ENCODE results near the gene E2F2. TPM values are rescaled to one million over a fixed set of nuclear protein-coding genes. Genes with fewer than 3 reads are reported as not detected.

Gene E2F2
- total and polyA plus RNA-seq, 4 experiments from 2014 or later = 0.69 to 1.2 (median 1.1) TPM

GRCh38 chr1:23537296-23537973 is 6.4 kb upstream of the E2F2 start:
- intact Hi-C loops (cut with micrococcal nuclease) = no loop called here
- Mint-ChIP-seq H3K36me3 (no peaks in the 10 kb centered on the region), H3K4me3 (no peak overlapping the region), H3K9me3 (no peaks in the 10 kb centered on the region), H3K4me1 (peaks cover 20 to 45% (median 34%) of the 10 kb centered on the region in 4 donors), H3K27ac (peak overlapping the region in 2 of 7 donors; percentile 44 to 73), H3K27me3 (no peaks in the 10 kb centered on the region)
- Histone ChIP-seq H3K36me3 (ENCODE audit: insufficient read depth, low read length) (no peaks in the 10 kb centered on the region), H3K4me3 (ENCODE audit: low read length in 2 of 2) (no peak overlapping the region), H3K27me3 (ENCODE audit: insufficient read depth, low read length) (no peaks in the 10 kb centered on the region), H3K27ac (ENCODE audit: low read depth, low read length) (no peak overlapping the region), H3K4me1 (ENCODE audit: insufficient read depth, low read length) (peaks cover 37% of the 10 kb centered on the region), H3K9me3 (ENCODE audit: control insufficient read depth in 1 of 2, low read length in 2 of 2) (no peaks in the 10 kb centered on the region)
- CTCF ChIA-PET (ENCODE audit: partially characterized antibody) = interaction anchor here (1.4 to 30.3 kb wide), 4 partner anchors 9 to 100 kb away, joined by 3 to 1081 read pairs (median 534); partner anchors contain the start of gene E2F2
- POLR2A ChIA-PET (ENCODE audit: partially characterized antibody) = interaction anchor here (0.7 to 11.2 kb wide), 6 partner anchors 9 to 94 kb away, joined by 3 to 135 read pairs (median 5); no protein-coding TSS in a partner anchor
- no peak for DNase-seq

GRCh38 chr1:23533246-23534023 is 2.4 kb upstream of the E2F2 start:
- DNase-seq = no peak

GRCh38 chr1:23531562-23532094 is 595 bp upstream of the E2F2 start:
- Histone ChIP-seq H3K4me1 (ENCODE audit: insufficient read depth, low read length) (peaks cover 75% of the 10 kb centered on the region), H3K4me3 (ENCODE audit: low read length in 2 of 2) (peak overlapping the region; percentile 17 to 54), H3K36me3 (ENCODE audit: insufficient read depth, low read length) (no peaks in the 10 kb centered on the region), H3K27me3 (ENCODE audit: insufficient read depth, low read length) (no peaks in the 10 kb centered on the region), H3K27ac (ENCODE audit: low read depth, low read length) (peak overlapping the region; percentile 47), H3K9me3 (ENCODE audit: control insufficient read depth in 1 of 2, low read length in 2 of 2) (no peaks in the 10 kb centered on the region)
- intact Hi-C loops (cut with micrococcal nuclease) = loop anchor here (1.0 to 2.0 kb wide), 4 partner anchors 27 to 187 kb away; partner anchors contain the start of genes ASAP3, HNRNPR and ID3
- CTCF ChIA-PET (ENCODE audit: partially characterized antibody) = interaction anchor here (0.5 to 30.3 kb wide), 10 partner anchors 7 to 106 kb away, joined by 3 to 924 read pairs (median 4); no protein-coding TSS in a partner anchor
- no peak for DNase-seq
- no peaks in the 10 kb centered on the region for H3K27me3 Mint-ChIP-seq
- peaks cover 51 to 83% (median 73%) of the 10 kb centered on the region in 4 donors for H3K4me1 Mint-ChIP-seq
- peak overlapping the region; percentile 90 to 96 (median 92) for H3K4me3 Mint-ChIP-seq
- no peaks in the 10 kb centered on the region for H3K36me3 Mint-ChIP-seq
- H3K27ac Mint-ChIP-seq = peak overlapping the region; percentile 84 to 96 (median 88)
- POLR2A ChIA-PET (ENCODE audit: partially characterized antibody) = interaction anchor here (0.6 to 11.2 kb wide), 15 partner anchors 8 to 187 kb away, joined by 3 to 135 read pairs (median 6); partner anchors contain the start of genes ASAP3, HNRNPR, ID3 and RPL11
- H3K9me3 Mint-ChIP-seq = peaks cover 0 to 3% (median 0%) of the 10 kb centered on the region in 8 donors

More at GRCh38 chr1:23533246-23534023, 2.4 kb upstream of the E2F2 start:
- ChIA-PET POLR2A (ENCODE audit: partially characterized antibody) (interaction anchor here (0.6 to 11.2 kb wide), 10 partner anchors 8 to 94 kb away, joined by 3 to 135 read pairs (median 6); no protein-coding TSS in a partner anchor), CTCF (ENCODE audit: partially characterized antibody) (interaction anchor here (0.7 to 30.3 kb wide), 3 partner anchors 15 to 103 kb away, joined by 3 to 924 read pairs (median 5); no protein-coding TSS in a partner anchor)
- Histone ChIP-seq H3K36me3 (ENCODE audit: insufficient read depth, low read length) (no peaks in the 10 kb centered on the region), H3K9me3 (ENCODE audit: control insufficient read depth in 1 of 2, low read length in 2 of 2) (no peaks in the 10 kb centered on the region), H3K4me3 (ENCODE audit: low read length in 2 of 2) (no peak overlapping the region), H3K27me3 (ENCODE audit: insufficient read depth, low read length) (no peaks in the 10 kb centered on the region), H3K4me1 (ENCODE audit: insufficient read depth, low read length) (peaks cover 57% of the 10 kb centered on the region), H3K27ac (ENCODE audit: low read depth, low read length) (peak overlapping the region; percentile 4)
- Mint-ChIP-seq H3K4me1 (peaks cover 43 to 69% (median 56%) of the 10 kb centered on the region in 4 donors), H3K4me3 (peak overlapping the region in 7 of 8 donors; percentile 39 to 91 (median 68)), H3K27ac (peak overlapping the region; percentile 68 to 91 (median 84)), H3K9me3 (peaks cover 0 to 3% (median 0%) of the 10 kb centered on the region in 8 donors), H3K36me3 (no peaks in the 10 kb centered on the region), H3K27me3 (no peaks in the 10 kb centered on the region)
- intact Hi-C loops (cut with micrococcal nuclease) = no loop called here

GRCh38 chr1:23530087-23530746 is 816 bp downstream of the E2F2 start:
- Mint-ChIP-seq H3K36me3 (no peaks in the 10 kb centered on the region), H3K27ac (peak overlapping the region in 5 of 7 donors; percentile 36 to 97 (median 93)), H3K9me3 (peaks cover 0 to 3% (median 0%) of the 10 kb centered on the region in 8 donors), H3K27me3 (no peaks in the 10 kb centered on the region), H3K4me1 (peaks cover 65 to 90% (median 81%) of the 10 kb centered on the region in 4 donors), H3K4me3 (peak overlapping the region; percentile 79 to 93 (median 85))
- H3K27me3 ChIP-seq (ENCODE audit: insufficient read depth, low read length) = no peaks in the 10 kb centered on the region
- intact Hi-C loops (cut with micrococcal nuclease) = loop anchor here (2.0 kb wide), 2 partner anchors 29 to 33 kb away; partner anchors contain the start of gene ID3
- peak overlapping the region; percentile 60 for H3K27ac ChIP-seq (ENCODE audit: low read depth, low read length)
- CTCF ChIA-PET (ENCODE audit: partially characterized antibody) = interaction anchor here (1.5 to 30.3 kb wide), 4 partner anchors 8 to 108 kb away, joined by 5 to 924 read pairs (median 82); no protein-coding TSS in a partner anchor
- H3K4me1 ChIP-seq (ENCODE audit: insufficient read depth, low read length) = peaks cover 84% of the 10 kb centered on the region
- POLR2A ChIA-PET (ENCODE audit: partially characterized antibody) = interaction anchor here (1.3 to 11.2 kb wide), 12 partner anchors 10 to 186 kb away, joined by 3 to 135 read pairs (median 22); partner anchors contain the start of genes ASAP3, HNRNPR and RPL11
- no peaks in the 10 kb centered on the region for H3K36me3 ChIP-seq (ENCODE audit: insufficient read depth, low read length)
- no peak for DNase-seq
- peak overlapping the region; percentile 40 to 64 for H3K4me3 ChIP-seq (ENCODE audit: low read length in 2 of 2)
- H3K9me3 ChIP-seq (ENCODE audit: control insufficient read depth in 1 of 2, low read length in 2 of 2) = no peaks in the 10 kb centered on the region

GRCh38 chr1:23529146-23530086 is 1.6 kb downstream of the E2F2 start:
- Mint-ChIP-seq H3K27me3 (no peaks in the 10 kb centered on the region), H3K4me1 (peaks cover 69 to 94% (median 84%) of the 10 kb centered on the region in 4 donors), H3K36me3 (no peaks in the 10 kb centered on the region), H3K9me3 (peaks cover 0 to 3% (median 0%) of the 10 kb centered on the region in 8 donors), H3K27ac (peak overlapping the region; percentile 88 to 97 (median 94)), H3K4me3 (peak overlapping the region; percentile 80 to 93 (median 85))
- Histone ChIP-seq H3K4me3 (ENCODE audit: low read length in 2 of 2) (peak overlapping the region; percentile 40 to 64), H3K36me3 (ENCODE audit: insufficient read depth, low read length) (no peaks in the 10 kb centered on the region), H3K9me3 (ENCODE audit: control insufficient read depth in 1 of 2, low read length in 2 of 2) (no peaks in the 10 kb centered on the region), H3K27me3 (ENCODE audit: insufficient read depth, low read length) (no peaks in the 10 kb centered on the region), H3K27ac (ENCODE audit: low read depth, low read length) (peak overlapping the region; percentile 60), H3K4me1 (ENCODE audit: insufficient read depth, low read length) (peaks cover 92% of the 10 kb centered on the region)
- intact Hi-C loops (cut with micrococcal nuclease) = loop anchor here (2.0 kb wide), 2 partner anchors 29 to 33 kb away; partner anchors contain the start of gene ID3
- DNase-seq = no peak
- ChIA-PET POLR2A (ENCODE audit: partially characterized antibody) (interaction anchor here (0.9 to 11.2 kb wide), 16 partner anchors 8 to 185 kb away, joined by 3 to 135 read pairs (median 14); partner anchors contain the start of genes ASAP3, HNRNPR and TCEA3), CTCF (ENCODE audit: partially characterized antibody) (interaction anchor here (1.3 to 30.3 kb wide), 11 partner anchors 9 to 109 kb away, joined by 3 to 924 read pairs (median 15); no protein-coding TSS in a partner anchor)

All from CD4-positive, alpha-beta memory T cell (primary cell).